Measurements from ENCODE around the gene CEBPB.
"Not testable (repeated sequence)": the region's sequence is repeated elsewhere in the genome, so short reads cannot be mapped to it uniquely, and the experiment has no call there.

The CEBPB gene

DNA sequence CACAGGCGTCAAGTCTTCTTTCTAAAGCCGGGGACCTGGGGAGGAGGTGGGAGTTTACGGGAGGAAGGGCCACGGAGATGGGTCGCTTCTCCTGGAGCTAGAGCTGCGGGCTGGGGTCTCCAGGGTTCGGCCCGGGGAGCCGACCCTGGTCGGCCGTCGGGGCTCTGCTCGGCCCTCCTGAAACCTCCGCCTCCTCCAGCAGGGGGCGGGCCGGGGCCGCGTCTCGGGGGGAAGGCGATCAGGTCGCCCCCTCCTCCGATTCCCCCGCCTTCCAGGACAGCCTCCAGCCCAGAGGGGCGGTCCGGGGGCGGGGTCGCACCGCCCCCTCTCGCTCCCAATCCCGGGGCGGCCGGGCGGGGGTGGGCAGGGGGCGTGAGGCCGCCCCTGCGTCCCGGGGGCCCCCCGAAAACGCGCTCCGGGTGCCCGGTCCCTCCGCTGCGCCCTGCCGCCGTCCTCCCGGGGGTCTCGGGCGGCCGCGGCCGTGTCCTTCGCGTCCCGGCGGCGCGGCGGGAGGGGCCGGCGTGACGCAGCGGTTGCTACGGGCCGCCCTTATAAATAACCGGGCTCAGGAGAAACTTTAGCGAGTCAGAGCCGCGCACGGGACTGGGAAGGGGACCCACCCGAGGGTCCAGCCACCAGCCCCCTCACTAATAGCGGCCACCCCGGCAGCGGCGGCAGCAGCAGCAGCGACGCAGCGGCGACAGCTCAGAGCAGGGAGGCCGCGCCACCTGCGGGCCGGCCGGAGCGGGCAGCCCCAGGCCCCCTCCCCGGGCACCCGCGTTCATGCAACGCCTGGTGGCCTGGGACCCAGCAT is at the start of gene CEBPB:
Gene CEBPB (plus strand): TSS at position 580 of the 814 bp plus-strand sequence. CDS start 204 bp downstream, at position 784.
- no peak for FAIRE-seq

DNA sequence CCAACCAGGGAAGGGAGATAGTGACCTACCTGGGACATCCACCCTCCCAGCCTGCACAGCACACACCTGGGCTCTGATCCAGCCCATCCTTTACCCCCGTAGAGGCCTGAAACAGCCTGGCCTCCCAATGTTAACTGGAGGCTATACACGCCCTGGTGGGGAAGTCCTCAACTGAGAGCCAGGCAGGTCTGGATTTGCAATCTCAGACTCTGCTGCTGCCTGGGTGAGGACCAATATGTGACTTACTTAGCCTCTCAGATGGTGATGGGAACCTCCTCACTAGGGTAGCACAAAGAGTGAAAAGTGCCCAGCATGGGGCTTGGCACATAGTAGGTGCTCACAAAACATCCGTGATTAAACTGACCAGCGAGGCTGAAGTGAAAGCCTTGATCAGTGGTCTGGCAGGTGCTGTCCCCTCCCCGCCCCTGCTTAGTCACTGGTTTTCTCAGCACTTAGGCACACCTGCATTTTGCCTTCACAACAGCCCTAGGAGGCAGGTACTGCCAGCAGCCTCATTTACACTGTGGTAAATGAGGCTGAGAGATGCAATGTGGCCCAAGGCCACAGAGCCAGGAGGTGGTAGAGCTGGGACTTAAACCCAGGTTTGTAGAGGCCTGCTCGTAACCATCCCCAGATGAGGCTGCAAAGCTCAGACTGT is 49.5 kb upstream of the CEBPB start:
- FAIRE-seq, result no peak

DNA sequence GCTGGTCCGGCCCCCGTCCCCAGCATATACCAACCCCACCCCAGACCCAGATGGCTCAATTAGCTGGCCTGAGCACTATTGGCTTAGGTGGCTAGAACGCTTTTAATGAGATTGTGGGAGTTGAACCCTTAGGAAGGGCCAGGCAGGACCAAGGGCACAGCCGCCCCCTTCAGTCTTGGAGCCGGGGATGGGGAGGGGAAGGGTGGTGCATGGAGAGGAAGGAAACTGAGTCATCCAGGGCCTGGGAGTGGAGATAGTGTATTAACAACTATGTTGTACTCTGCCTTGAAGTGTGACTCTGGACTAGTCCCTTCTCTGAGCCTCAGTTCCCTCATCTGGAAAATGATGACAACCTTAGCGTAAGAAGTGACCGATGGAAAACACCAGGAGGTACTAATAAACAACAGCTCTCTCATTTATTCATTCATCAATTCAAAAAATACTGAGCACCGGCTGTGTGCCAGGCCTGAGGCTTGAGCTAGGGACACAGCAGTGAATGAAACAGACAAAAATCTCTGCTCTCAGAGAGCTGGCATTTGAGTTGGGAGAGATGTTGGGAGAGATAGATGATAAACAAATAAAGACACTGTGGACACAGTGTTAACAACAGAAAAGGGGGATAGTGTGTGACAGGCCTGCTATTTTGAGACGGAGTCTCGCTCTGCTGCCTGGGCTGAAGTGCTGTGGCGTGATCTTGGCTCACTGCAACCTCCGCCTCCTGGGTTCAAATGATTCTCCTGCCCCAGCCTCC is 48.6 kb upstream of the CEBPB start:
- FAIRE-seq, result no peak

GRCh38 chr20:50142812-50143211 is 47.8 kb upstream of the CEBPB start:
- no peak for FAIRE-seq

GRCh38 chr20:50144362-50144761 is 46.3 kb upstream of the CEBPB start:
- FAIRE-seq, result no peak

- FAIRE-seq, result no peak
Observed at GRCh38 chr20:50145566-50145965, 45.1 kb upstream of the CEBPB start.

- no peak for FAIRE-seq
Observed at GRCh38 chr20:50146214-50146613, 44.4 kb upstream of the CEBPB start.

- FAIRE-seq, result no peak
Observed at GRCh38 chr20:50146732-50147662, 43.6 kb upstream of the CEBPB start.

DNA sequence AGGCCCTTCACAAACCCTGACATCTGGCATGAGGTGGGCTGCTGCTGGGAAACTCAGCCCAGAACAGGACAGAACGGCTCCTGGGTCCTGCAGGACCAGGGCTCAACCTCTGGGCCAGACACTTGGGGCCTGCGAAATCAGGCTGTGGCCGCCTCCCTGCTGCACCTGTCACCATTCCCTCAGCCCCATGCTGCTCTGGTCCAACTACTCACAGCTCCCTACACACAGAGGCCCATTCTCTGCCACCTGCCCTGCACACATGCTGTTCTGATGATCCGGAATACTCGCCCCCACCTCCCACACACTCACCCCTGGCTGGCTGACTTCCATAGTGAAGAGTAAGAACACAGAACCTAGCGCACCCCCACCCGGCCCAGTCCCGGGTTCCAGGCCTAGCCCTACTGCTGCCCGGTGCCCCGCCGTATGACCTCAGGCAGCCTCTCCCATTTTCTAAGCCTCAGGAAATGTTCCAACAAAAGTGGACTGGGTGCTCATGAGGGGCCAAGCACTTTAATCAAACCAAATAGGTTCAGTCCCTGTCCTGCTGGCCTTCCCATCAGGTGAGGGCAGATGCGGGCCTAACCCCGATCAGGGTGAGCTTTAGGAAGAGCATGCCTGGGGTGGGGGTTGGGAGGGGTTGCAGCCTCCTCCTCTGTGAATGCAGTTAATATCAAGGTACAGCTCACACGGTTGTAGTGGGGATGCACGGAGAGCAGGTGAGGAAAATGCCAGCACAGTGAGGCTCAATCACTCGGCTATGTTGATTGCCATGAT is 41.0 kb upstream of the CEBPB start:
- FAIRE-seq, result no peak

GRCh38 chr20:50151034-50151743 is 39.4 kb upstream of the CEBPB start:
- FAIRE-seq, result no peak

GRCh38 chr20:50152394-50153152 is 38.1 kb upstream of the CEBPB start:
- no peak for FAIRE-seq

DNA sequence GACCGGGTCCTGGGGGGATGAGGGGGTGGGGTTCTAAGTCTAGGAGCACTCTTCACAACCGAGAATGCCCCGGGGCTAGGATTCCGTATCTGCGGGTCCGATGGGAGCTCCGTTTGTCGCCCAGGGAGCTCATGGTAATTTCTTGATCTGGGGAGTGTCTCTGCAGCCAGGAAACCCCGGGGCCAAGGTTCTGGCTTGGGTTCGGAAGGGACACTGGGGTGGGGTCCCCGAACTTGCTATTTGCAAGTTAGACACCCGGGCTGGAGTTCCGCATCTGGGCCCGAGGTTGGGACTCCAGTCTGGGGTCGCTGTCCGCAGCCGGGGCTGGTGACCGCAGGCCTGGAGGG is 37.5 kb upstream of the CEBPB start:
- FAIRE-seq, result no peak

DNA sequence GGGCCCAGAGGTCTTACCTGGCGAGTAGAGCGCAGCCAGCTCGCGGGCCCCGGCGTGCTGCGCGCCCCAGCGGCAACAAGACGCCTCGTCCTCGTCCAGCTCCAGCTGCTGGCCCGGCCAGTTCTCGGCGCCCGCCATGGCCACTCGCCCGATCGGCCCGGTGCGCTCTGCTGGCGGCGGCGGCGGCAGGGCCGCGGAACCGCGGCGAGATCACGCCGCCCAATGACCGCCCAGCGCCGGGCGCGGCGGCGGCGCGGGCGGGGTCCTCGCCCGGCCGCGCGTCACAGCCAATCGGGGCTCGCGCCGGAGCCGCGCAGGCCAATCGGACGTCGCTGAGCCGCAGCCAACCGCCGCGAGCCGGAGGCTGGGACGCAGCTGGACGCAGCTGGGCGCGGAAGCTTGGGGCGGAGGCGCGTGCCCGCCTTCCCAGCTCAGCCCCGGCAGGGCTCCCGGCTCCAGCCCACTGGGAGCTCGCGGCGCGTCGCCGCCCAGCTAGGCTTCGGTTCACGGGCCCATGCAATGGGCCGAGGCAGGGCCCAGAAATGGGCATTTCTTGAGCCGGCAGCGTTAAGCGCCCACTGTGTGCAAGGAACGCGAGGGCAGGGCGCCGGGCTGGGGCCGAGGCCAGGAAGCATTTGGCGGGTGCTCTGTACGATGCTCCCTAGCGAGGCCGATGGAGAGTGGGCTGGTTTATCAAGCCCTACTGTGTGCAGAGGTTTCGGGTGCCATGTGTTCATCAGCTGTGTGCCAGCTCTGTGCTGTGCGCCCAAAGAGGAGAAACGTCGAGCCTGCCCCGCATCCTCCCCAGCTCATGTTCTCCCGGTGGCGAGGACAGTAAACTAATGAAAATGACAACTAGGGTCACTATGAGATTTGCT is 36.9 kb upstream of the CEBPB start, which contains the start of gene PEDS1:
Gene PEDS1 (minus strand): TSS at position 224 of the 878 bp plus-strand sequence. CDS start 86 bp downstream, at position 138.
- no peak for FAIRE-seq

GRCh38 chr20:50161494-50161893 is 29.1 kb upstream of the CEBPB start:
- FAIRE-seq, result not testable (repeated sequence)

- no peak for FAIRE-seq
Observed at GRCh38 chr20:50163570-50164317, 26.9 kb upstream of the CEBPB start.

- FAIRE-seq, result peak; percentile 13
Observed at GRCh38 chr20:50165684-50166554, 24.7 kb upstream of the CEBPB start.

- no peak for FAIRE-seq
Observed at GRCh38 chr20:50169329-50169823, 21.3 kb upstream of the CEBPB start.

Data from islet of Langerhans (tissue), 1 donor.